Large intestine (tissue), 3 donors: Measurements from ENCODE around the gene ZNF677. TPM values are rescaled to one million over a fixed set of nuclear protein-coding genes. Genes with fewer than 3 reads are reported as not detected.
"Not testable (repeated sequence)": the region's sequence is repeated elsewhere in the genome, so short reads cannot be mapped to it uniquely, and the experiment has no call there.

ENCODE experiments used
- DNase-seq, 2 donors: peaks; one replicate each; pipeline versions ENCODE4 v3.0.0 to v3.0.0-alpha.2; 2013
- H3K27ac ChIP-seq: one replicate; pipeline ENCODE4 v1.5.1; 2013; ENCODE audit warnings: low read length
- H3K27me3 ChIP-seq: 2 replicates; pipeline ENCODE4 v1.6.1; 2013; ENCODE audit warnings: low read length; ENCODE audit not compliant: control insufficient read depth, insufficient read depth
- H3K36me3 ChIP-seq: 2 replicates; pipeline ENCODE4 v1.6.1; 2013; ENCODE audit warnings: low read length; ENCODE audit not compliant: control insufficient read depth, insufficient read depth
- H3K4me1 ChIP-seq: one replicate; pipeline ENCODE4 v1.6.1; 2013; ENCODE audit warnings: low read length; ENCODE audit not compliant: control insufficient read depth, insufficient read depth
- H3K4me3 ChIP-seq: one replicate; pipeline ENCODE4 v1.5.1; 2013; ENCODE audit warnings: low read length
- H3K9me3 ChIP-seq: one replicate; pipeline ENCODE4 v1.6.1; 2013; ENCODE audit warnings: mild to moderate bottlenecking, low read depth, low read length, moderate library complexity; ENCODE audit not compliant: control insufficient read depth
- WGBS: methylation state at CpG from one replicate; pipeline ENCODE4 v1.1.5; 2013; ENCODE audit warnings: low lambda C conversion rate; ENCODE audit not compliant: insufficient coverage; 5-methylcytosine and 5-hydroxymethylcytosine counted together
- polyA plus RNA-seq: library from polyadenylated mRNA; unstranded; fragments of 120-200 nt; gene quantifications from one replicate; pipeline ENCODE4 v1.2.1, GENCODE V29; 2013

ZNF677 gene
- polyA plus RNA-seq, 1 donor: 27.8 TPM

DNA sequence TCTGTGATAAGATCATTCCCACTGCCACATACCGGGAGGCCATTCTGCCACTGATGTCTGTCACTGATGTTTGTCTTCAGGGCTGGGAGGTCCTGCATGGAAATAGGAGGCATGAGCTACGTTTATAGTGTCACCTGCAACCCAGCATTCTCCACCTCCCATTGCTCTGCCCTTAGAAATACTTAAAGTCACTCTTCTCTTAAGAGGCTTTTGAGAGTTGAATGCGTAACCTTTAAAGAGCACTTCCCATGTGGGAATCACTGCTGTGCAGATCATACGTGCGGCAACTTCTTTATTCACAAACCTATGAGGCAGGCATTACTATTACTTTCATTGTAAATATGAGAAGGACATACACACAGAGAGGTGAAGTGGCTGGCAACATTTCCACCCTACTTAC lies 12.9 kb upstream of the ZNF677 start, which contains the start of gene VN1R4:
Gene VN1R4, minus strand, starts transcription at position 101 of the 400 bp plus-strand sequence. Its CDS starts 58 bp downstream, at position 43.
- H3K27ac ChIP-seq, H3K4me1 ChIP-seq, H3K4me3 ChIP-seq, H3K27me3 ChIP-seq, DNase-seq, H3K36me3 ChIP-seq: not testable (repeated sequence)
- WGBS: no CpG with 5 or more reads among the region's 5 CpGs
- peaks cover 13% of the 10 kb centered on the region for H3K9me3 ChIP-seq

DNA sequence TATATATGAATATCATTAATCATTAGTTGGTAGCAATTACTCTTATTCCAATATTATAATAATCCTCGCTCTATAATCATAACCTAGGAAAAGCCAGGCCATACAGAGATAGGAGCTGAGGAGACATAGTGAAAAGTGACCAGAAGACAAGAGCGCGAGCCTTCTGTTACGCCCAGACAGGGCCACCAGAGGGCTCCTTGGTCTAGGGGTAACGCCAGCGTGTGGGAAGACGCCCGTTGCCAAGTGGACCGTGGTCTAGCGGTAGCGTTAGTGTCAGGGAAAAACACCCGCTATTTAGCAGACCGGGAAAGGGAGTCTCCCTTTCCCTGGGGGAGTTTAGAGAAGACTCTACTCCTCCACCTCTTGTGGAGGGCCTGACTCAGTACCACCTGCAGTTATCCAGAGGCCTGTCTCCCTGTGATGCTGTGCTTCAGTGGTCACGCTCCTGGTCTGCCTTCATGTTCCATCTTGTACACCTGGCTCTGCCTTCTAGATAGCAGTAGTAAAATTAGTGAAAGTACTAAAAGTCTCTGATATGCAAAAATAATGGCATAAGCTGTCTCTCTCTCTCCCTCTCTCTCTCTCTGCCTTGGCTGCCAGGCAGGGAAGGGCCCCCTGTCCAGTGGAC lies 3.2 kb upstream of the ZNF677 start, which contains the start of gene VN1R2:
Gene VN1R2, plus strand, starts transcription at position 578 of the 628 bp plus-strand sequence. CDS start 84 bp downstream, outside the sequence.
- WGBS: no CpG with 5 or more reads among the region's 14 CpGs
- not testable (repeated sequence) for H3K4me3 ChIP-seq, H3K4me1 ChIP-seq, H3K27me3 ChIP-seq, DNase-seq, H3K9me3 ChIP-seq, H3K36me3 ChIP-seq, H3K27ac ChIP-seq

DNA sequence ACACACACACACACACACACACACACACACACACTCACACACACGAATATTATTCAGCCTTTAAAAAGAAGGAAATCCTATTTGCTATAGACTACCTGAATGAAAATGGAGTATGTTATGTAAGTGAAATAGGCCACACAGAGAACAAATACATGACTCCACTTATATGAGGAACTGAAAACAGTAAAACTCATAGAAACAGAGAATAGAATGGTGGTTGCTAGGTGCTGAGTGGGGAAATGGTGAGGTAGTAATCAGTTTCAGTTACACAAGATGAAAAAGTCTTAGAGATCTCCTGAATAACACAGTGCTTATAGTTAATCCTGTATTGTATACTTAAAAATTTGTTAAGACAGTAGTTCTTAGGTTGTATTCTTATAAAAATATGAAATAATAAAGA lies 8.2 kb downstream of the ZNF677 start:
- Histone ChIP-seq H3K27me3 (no peaks in the 10 kb centered on the region), H3K27ac (no peak overlapping the region), H3K4me3 (no peak overlapping the region), H3K36me3 (peaks cover 39% of the 10 kb centered on the region), H3K4me1 (no peaks in the 10 kb centered on the region), H3K9me3 (peaks cover 32% of the 10 kb centered on the region)
- no peak for DNase-seq
- WGBS: no CpG with 5 or more reads among the region's 1 CpG

DNA sequence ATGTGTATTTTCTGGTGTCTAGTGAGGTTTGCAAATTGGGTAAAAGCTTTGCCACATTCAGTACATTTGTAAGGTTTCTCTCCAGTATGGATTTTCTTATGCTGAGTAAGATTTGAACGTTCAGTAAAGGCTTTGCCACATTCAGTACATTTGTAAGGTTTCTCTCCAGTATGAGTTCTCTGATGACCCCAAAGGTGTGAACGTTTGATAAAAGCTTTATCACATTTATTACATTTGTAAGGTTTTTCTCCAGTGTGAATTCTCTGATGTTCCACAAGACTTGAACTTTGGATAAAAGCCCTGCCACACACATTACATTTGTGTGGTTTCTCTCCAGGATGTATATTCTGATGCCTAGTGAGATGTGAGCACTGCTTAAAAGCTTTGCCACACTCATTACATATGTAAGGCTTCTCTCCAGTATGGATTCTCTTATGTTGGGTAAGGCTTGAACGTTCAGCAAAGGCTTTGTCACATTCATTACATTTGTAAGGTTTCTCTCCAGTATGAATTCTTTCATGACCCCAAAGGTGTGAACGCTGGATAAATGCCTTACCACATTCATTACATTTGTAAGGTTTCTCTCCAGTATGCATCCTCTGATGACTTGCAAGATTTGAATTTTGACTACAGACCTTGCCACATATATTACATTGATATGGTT lies 17.4 kb downstream of the ZNF677 start:
- H3K9me3 ChIP-seq: peaks cover 51% of the 10 kb centered on the region
- H3K27ac ChIP-seq: no peak overlapping the region
- no peak overlapping the region for H3K4me3 ChIP-seq
- WGBS: 100% methylated on average over 1 of the region's 4 CpGs
- no peaks in the 10 kb centered on the region for H3K4me1 ChIP-seq
- no peak for DNase-seq
- no peaks in the 10 kb centered on the region for H3K27me3 ChIP-seq
- peaks cover 29% of the 10 kb centered on the region for H3K36me3 ChIP-seq

DNA sequence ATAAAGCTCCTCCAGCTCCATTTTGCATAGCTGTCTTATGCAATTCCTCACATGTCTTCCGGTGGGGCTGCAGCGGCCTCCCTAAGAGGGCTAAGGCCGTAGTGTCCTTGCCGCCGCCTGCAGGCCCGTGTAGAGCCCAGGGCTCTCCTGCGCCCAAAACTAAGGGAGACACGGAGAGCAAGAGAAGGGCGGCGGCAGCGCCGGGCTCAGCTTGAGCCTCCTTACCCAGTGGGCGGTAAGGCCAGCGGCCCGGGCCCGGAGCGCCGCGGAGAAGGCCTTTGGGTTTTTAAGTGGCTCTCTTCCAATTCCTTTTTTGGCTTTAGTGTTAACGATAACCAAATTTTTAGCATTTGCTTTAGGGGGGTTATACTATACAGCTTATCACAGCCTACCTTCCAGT lies 30.1 kb downstream of the ZNF677 start:
- H3K9me3 ChIP-seq: peaks cover 52% of the 10 kb centered on the region
- no peak overlapping the region for H3K4me3 ChIP-seq

DNA sequence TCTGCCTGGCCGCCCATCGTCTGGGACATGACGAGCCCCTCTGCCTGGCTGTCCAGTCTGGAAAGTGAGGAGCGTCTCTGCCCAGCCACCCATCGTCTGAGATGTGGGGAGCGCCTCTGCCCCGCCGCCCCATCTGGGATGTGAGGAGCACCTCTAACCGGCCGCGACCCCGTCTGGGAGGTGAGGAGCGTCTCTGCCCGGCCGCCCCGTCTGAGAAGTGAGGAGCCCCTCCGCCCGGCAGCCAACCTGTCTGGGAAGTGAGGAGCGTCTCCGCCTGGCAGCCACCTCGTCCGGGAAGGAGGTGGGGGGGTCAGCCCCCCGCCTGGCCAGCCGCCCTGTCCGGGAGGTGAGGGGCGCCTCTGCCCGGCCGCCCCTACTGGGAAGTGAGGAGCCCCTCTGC lies 32.0 kb downstream of the ZNF677 start:
- H3K4me3 ChIP-seq, DNase-seq, H3K27me3 ChIP-seq, H3K36me3 ChIP-seq, H3K4me1 ChIP-seq, H3K27ac ChIP-seq: not testable (repeated sequence)
- peaks cover 54% of the 10 kb centered on the region for H3K9me3 ChIP-seq
- no CpG with 5 or more reads among the region's 28 CpGs for WGBS

More for the DNA sequence above, 30.1 kb downstream of the ZNF677 start:
- WGBS: 100% methylated on average over 1 of the region's 20 CpGs
- no peaks in the 10 kb centered on the region for H3K4me1 ChIP-seq
- no peaks in the 10 kb centered on the region for H3K36me3 ChIP-seq
- H3K27ac ChIP-seq: no peak overlapping the region
- no peak for DNase-seq
- H3K27me3 ChIP-seq: no peaks in the 10 kb centered on the region

DNA sequence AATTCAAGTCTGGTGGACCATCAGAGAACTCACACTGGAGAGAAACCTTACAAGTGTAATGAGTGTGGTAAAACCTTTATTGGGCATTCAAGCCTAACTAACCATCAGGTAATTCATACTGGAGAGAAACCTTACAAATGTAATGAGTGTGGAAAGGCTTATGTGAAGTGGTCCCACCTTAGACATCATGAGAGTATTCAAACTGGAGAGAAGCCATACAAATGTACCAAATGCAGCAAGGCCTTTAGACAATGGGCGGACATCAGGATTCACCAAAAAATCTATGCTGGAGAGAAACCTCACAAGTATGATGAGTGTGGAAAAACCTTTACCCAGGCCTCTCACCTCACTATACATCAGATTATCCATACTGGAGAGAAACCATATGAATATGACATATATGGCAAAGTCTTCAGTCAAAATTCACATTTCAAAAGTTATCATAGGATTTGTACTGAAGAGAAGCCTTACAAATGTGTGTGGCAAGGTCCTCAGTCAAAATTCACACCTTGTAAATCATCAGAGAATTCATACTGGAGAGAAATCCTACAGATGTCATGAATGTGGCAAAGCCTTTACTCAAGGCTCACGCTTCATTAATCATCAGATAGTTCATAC lies 41.9 kb downstream of the ZNF677 start:
- H3K9me3 ChIP-seq: peaks cover 37% of the 10 kb centered on the region
- no peaks in the 10 kb centered on the region for H3K27me3 ChIP-seq
- no peak overlapping the region for H3K4me3 ChIP-seq
- H3K27ac ChIP-seq: no peak overlapping the region
- no peaks in the 10 kb centered on the region for H3K4me1 ChIP-seq
- no peak for DNase-seq
- WGBS: no CpG with 5 or more reads among the region's 2 CpGs
- H3K36me3 ChIP-seq: peaks cover 6% of the 10 kb centered on the region

DNA sequence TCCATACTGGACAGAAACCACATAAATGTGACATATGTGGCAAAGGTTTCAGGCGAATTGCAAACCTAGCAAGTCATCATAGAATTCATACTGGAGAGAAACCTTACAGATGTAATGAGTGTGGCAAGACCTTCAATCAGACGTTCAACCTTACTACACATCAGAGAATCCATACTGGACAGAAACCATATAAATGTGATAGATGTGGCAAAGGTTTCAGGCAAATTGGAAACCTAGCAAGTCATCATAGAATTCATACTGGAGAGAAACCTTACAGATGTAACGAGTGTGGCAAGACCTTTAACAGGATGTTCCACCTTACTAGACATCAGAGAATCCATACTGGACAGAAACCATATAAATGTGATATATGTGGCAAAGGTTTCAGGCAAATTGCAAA lies 43.1 kb downstream of the ZNF677 start:
- peaks cover 37% of the 10 kb centered on the region for H3K9me3 ChIP-seq
- not testable (repeated sequence) for DNase-seq, H3K27me3 ChIP-seq, H3K4me3 ChIP-seq, H3K4me1 ChIP-seq, H3K27ac ChIP-seq, H3K36me3 ChIP-seq
- no CpG with 5 or more reads among the region's 3 CpGs for WGBS

DNA sequence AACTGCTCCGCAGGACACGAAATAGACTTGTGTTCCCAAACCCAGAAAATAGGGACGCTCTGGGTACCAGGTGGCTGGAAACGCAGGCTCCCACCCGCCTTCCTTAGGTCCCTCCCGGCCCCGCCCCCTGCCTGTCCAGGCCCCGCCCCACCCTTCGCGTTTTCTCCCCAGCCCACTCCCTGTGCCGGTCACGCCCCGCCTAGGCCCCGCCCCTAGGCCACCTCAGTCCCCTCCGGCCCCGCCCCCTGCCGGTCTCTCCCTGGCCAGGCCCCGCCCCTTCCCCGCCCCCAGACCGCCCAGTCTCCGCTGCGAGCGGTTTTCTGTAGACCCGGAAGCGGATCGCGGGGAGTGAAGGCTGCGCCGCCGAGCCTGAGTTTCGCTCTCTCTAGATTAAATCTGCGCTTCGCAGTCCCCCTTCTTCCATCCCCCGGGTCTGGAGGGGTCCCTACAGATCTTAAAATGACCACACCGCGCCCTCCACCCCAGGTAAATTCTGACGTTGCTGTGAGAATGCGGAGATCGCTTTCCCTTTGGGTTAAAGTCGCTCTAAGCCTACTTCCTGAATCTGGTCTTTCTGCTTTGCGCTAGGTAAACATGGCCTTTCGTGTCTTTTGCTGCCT lies 57.8 kb downstream of the ZNF677 start:
- 0% methylated on average over 2 of the region's 42 CpGs for WGBS
- DNase-seq: peak; percentile 92 to 94
- peak overlapping the region; percentile 95 for H3K27ac ChIP-seq
- no peaks in the 10 kb centered on the region for H3K36me3 ChIP-seq
- H3K4me1 ChIP-seq: peaks cover 9% of the 10 kb centered on the region
- H3K27me3 ChIP-seq: no peaks in the 10 kb centered on the region
- peak overlapping the region; percentile 97 for H3K4me3 ChIP-seq
- peaks cover 14% of the 10 kb centered on the region for H3K9me3 ChIP-seq

DNA sequence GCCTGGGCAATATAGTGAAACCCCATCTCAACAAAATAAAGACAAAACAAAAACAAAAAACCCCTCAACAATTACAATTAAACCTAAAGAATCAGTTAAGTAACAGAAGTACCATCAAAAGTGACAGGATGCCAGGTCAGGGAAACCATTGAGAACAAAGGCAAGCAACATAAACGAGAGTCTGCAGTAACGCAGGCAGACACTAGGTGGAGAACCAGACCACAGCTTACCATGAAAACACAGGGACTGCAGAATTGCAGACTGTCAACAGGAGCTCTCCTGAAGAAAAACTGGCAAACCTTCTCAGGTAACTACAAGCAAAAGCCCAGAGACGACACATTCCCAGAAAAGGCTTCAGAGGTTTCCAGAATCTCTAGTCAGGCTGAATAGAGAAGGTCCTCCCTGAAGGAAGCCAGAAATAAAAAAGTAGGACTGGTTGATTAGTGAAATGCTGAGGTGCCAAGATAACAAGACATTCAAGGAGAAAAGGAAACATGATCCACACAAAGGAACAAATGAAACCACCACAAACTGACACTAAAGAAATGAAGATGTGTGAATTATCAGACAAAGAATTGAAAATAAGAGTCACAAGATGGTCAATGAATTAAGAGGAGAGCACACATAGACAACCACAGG lies 59.3 kb downstream of the ZNF677 start:
- H3K4me3 ChIP-seq: no peak overlapping the region
- WGBS: no CpG with 5 or more reads among the region's 3 CpGs
- peak; percentile 79 to 86 for DNase-seq
- no peak overlapping the region for H3K27ac ChIP-seq
- no peaks in the 10 kb centered on the region for H3K27me3 ChIP-seq
- H3K9me3 ChIP-seq: peaks cover 14% of the 10 kb centered on the region
- H3K4me1 ChIP-seq: peaks cover 9% of the 10 kb centered on the region
- H3K36me3 ChIP-seq: peaks cover 2% of the 10 kb centered on the region
